ENCODE results near the gene ARID4A. TPM values are rescaled to one million over a fixed set of nuclear protein-coding genes. Genes with fewer than 3 reads are reported as not detected.

Gene ARID4A
- total and polyA plus RNA-seq, 2 of the 13 experiments (the other 11 are each of a cell fraction or from before 2014, with no cell fraction given), result 7.2 to 9.7 TPM

- BruUV-seq (replicated peaks), result no TSS peak
- Histone ChIP-seq H4K20me1 (ENCODE audit: insufficient read depth, low read length) (peaks cover 25% of the 10 kb centered on the region), H3K36me3 (replicated peaks in 1 of 2; ENCODE audit: control insufficient read depth in 1 of 2, insufficient read depth in 2 of 2, low read length in 2 of 2) (peaks cover 2 to 34% of the 10 kb centered on the region in 2 experiments; a peak in 3 of 5 replicates), H3K79me2 (ENCODE audit: insufficient read depth, low read length) (peaks cover 59% of the 10 kb centered on the region), H3K27ac (ENCODE audit: extremely low read length, insufficient read depth, low read length) (no peak overlapping the region), H3K9me3 (ENCODE audit: low read length) (no peaks in the 10 kb centered on the region), H3K4me2 (ENCODE audit: low read depth, low read length) (0 out of 2 replicates have a peak overlapping the region, but pooled peaks have one; percentile 10), H3K9ac (ENCODE audit: insufficient read depth, low read depth, low read length) (no peak overlapping the region), H3K4me3 (replicated peaks in 1 of 3; ENCODE audit: insufficient read depth in 1 of 3, low read depth in 2 of 3, low read length in 3 of 3) (no peak overlapping the region), H3K4me1 (ENCODE audit: insufficient read depth, low read length) (peaks cover 16% of the 10 kb centered on the region), H2AFZ (ENCODE audit: low read length) (no peak overlapping the region), H3K27me3 (ENCODE audit: control insufficient read depth in 1 of 2, insufficient read depth in 2 of 2, low read length in 2 of 2) (no peaks in the 10 kb centered on the region; a peak in 1 of 5 replicates)
- ChIA-PET POLR2A (no interaction called here), CTCF (ENCODE audit: low intra/inter-chr PET ratio, low total read pairs) (no interaction called here)
- DNase-seq (ENCODE audit: low spot score) (no peak), ATAC-seq (no peak), FAIRE-seq (no peak)
- TF ChIP-seq KAT7 (CRISPR knock-in tag; IDR thresholded peaks at IDR 0.05; ENCODE audit: borderline replicate concordance) (no peak), KMT2B (CRISPR knock-in tag; IDR thresholded peaks at IDR 0.05) (no peak), SP2 (CRISPR knock-in tag; IDR thresholded peaks at IDR 0.05) (no peak), TARDBP (CRISPR knock-in tag; IDR thresholded peaks at IDR 0.05) (no peak), SIX1 (CRISPR knock-in tag; IDR thresholded peaks at IDR 0.05; ENCODE audit: borderline replicate concordance) (no peak), ZNF782 (CRISPR knock-in tag; IDR thresholded peaks at IDR 0.05; ENCODE audit: borderline replicate concordance) (no peak), CCDC6 (CRISPR knock-in tag; IDR thresholded peaks at IDR 0.05) (no peak), ZNF10 (CRISPR knock-in tag; IDR thresholded peaks at IDR 0.05; ENCODE audit: borderline replicate concordance, low read depth) (no peak), GATA4 (IDR thresholded peaks at IDR 0.05; ENCODE audit: borderline replicate concordance, low read depth) (no peak), RBAK (CRISPR knock-in tag; IDR thresholded peaks at IDR 0.05) (no peak), RBFOX2 (IDR thresholded peaks at IDR 0.05; ENCODE audit: low read depth, low read length) (no peak), HNRNPH1 (optimal IDR thresholded peaks at IDR 0.05; ENCODE audit: low read depth, low read length) (no peak), MTF2 (CRISPR knock-in tag; IDR thresholded peaks at IDR 0.05; ENCODE audit: borderline replicate concordance) (no peak)
- TF ChIP-seq, protein P1, sequence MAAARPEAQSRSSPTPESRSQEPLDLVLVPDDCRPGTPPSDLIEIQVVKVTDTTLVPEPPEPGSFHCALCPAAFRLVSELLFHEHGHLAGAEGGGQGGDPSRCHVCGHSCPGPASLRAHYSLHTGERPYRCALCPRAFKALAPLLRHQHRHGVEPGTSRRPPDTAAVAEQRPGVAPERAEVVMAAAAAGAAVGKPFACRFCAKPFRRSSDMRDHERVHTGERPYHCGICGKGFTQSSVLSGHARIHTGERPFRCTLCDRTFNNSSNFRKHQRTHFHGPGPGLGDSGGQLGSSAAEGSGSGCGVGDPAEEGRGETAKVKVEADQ (CRISPR knock-in tag; IDR thresholded peaks at IDR 0.05; ENCODE audit: borderline replicate concordance), result no peak
- in situ Hi-C loops (cut with HindIII; ENCODE audit: extremely low pct_ligation_motif_present, low pct_unique_long_range_greater_than_20kb), result no loop called here
- 94% methylated on average over 3 of the region's 3 CpGs for WGBS (ENCODE audit: low lambda C conversion rate)
- intact Hi-C loops (cut with micrococcal nuclease; ENCODE audit: unreplicated experiment), result no loop called here
These were observed 3.1 kb downstream of the ARID4A start for GRCh38 chr14:58301416-58301815.

Measured in HepG2 (cell line).